Activated CD8-positive, alpha-beta T cell treated with anti-CD3 and anti-CD28 coated beads for 36 hours (primary cell): Measurements from ENCODE around the gene SMU1. TPM values are rescaled to one million over a fixed set of nuclear protein-coding genes. Genes with fewer than 3 reads are reported as not detected.
A peak's percentile ranks its signal among the peaks of the same experiment; 100 is the strongest.

Experiments used
- ATAC-seq: fragments of 200-7000 bp; cut with Tn5 transposase; one replicate; pipeline ENCODE4 v1.10.0; 2021; ENCODE audit warnings: mild to moderate bottlenecking, moderate library complexity
- CTCF ChIA-PET: fragments of 350-600 bp; sonication (Branson Sonifier 250); formaldehyde crosslinking; loops from one replicate; lab custom pipeline; 2021; ENCODE audit warnings: antibody characterized with exemption; lab: Charles Lee
- POLR2A ChIA-PET: fragments of 350-600 bp; sonication (Branson Sonifier 250); formaldehyde crosslinking; loops from one replicate; lab custom pipeline; 2021; ENCODE audit warnings: antibody characterized with exemption; lab: Charles Lee
- DNase-seq: peaks from one replicate; pipeline ENCODE4 v3.0.0-alpha.2; 2020
- H3K27ac Mint-ChIP-seq: one replicate; pipeline ENCODE4 v1.8.0; 2021; ENCODE audit warnings: mild to moderate bottlenecking, mixed read lengths
- H3K27me3 Mint-ChIP-seq: one replicate; pipeline ENCODE4 v1.8.0; 2021; ENCODE audit warnings: mixed read lengths
- H3K36me3 Mint-ChIP-seq: one replicate; pipeline ENCODE4 v1.8.0; 2021; ENCODE audit warnings: low read depth, mixed read lengths
- H3K4me1 Mint-ChIP-seq: one replicate; pipeline ENCODE4 v1.8.0; 2021; ENCODE audit warnings: low read depth, mixed read lengths
- H3K4me3 Mint-ChIP-seq: one replicate; pipeline ENCODE4 v1.8.0; 2021; ENCODE audit warnings: mild to moderate bottlenecking, moderate library complexity, mixed read lengths
- H3K9me3 Mint-ChIP-seq: one replicate; pipeline ENCODE4 v1.8.0; 2021; ENCODE audit warnings: mixed read lengths
- intact Hi-C: fragments of 100-400 bp; cut with micrococcal nuclease; formaldehyde crosslinking; loops from one replicate; pipeline ENCODE4 v1.10.0; 2022
- total RNA-seq, 2 experiments: library from RNA; stranded (reverse); gene quantifications; one replicate each; pipeline ENCODE4 v1.2.3, GENCODE V29; 2021
- TF ChIP-seq, protein P1 (sequence below): fragments of 200-600 bp; IDR thresholded peaks from one replicate; pipeline ENCODE4 v1.8.0; 2022; ENCODE audit warnings: antibody characterized with exemption, mild to moderate bottlenecking

The SMU1 gene
- total RNA-seq, 2 experiments from 2014 or later: 23.8 to 23.9 TPM

GRCh38 chr9:33114746-33115145 lies 38.3 kb upstream of the SMU1 start:
- TF ChIP-seq, protein P1, sequence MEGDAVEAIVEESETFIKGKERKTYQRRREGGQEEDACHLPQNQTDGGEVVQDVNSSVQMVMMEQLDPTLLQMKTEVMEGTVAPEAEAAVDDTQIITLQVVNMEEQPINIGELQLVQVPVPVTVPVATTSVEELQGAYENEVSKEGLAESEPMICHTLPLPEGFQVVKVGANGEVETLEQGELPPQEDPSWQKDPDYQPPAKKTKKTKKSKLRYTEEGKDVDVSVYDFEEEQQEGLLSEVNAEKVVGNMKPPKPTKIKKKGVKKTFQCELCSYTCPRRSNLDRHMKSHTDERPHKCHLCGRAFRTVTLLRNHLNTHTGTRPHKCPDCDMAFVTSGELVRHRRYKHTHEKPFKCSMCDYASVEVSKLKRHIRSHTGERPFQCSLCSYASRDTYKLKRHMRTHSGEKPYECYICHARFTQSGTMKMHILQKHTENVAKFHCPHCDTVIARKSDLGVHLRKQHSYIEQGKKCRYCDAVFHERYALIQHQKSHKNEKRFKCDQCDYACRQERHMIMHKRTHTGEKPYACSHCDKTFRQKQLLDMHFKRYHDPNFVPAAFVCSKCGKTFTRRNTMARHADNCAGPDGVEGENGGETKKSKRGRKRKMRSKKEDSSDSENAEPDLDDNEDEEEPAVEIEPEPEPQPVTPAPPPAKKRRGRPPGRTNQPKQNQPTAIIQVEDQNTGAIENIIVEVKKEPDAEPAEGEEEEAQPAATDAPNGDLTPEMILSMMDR: no peak
- no peak for ATAC-seq
- intact Hi-C loops: loop anchor here (10.0 kb wide), 1 partner anchor 50 kb away; the partner anchor contains the start of gene B4GALT1
- Mint-ChIP-seq H3K27ac (peak overlapping the region; percentile 1), H3K9me3 (no peaks in the 10 kb centered on the region), H3K36me3 (peaks cover 12% of the 10 kb centered on the region), H3K27me3 (no peaks in the 10 kb centered on the region), H3K4me3 (no peak overlapping the region), H3K4me1 (peaks cover 21% of the 10 kb centered on the region)
- CTCF ChIA-PET: interaction anchor here (1.8 kb wide), 1 partner anchor 111 kb away, joined by 4 read pairs; no protein-coding TSS in a partner anchor
- POLR2A ChIA-PET: interaction anchor here (0.6 kb wide), 1 partner anchor 49 kb away, joined by 4 read pairs; no protein-coding TSS in a partner anchor
- no peak for DNase-seq

DNA sequence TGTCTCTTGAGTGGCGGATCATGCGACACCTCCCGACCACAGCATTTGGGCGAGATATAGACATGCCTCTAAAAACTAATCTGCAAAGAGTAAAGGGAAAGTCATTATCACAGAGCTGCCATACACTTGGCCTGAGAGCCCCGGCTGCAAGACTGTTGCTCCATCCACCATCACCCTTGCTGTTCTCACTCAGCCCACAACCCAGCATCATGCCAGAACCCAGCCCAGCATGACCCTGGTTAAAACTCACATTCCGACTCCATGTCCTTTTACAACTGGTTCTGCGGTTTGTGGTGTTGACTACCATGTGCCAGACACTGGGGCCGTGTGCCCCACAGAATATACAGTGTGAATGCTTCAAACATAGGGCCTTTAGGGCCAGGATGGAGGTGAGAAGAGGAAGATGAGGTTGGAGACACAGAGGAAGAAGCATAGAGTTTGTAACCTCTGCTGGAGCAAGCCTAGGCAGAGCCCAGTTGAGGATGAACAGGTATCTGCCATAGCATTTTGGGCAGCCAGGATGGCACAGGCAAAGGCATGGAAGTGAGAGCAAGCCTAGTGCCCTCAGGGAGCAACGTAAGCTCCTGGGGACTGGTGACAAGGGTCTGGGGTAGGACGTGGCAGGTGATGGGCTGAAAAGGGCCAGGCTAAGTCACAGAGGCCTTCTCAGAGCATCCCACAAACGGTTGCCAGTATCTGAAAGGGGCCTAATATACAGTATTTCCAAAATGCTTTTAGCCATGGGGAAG lies 37.5 kb upstream of the SMU1 start:
- intact Hi-C loops: loop anchor here (10.0 kb wide), 1 partner anchor 51 kb away; the partner anchor contains the start of gene B4GALT1
- DNase-seq (no peak), ATAC-seq (no peak)
- ChIA-PET POLR2A (no interaction called here), CTCF (interaction anchor here (1.8 kb wide), 1 partner anchor 112 kb away, joined by 4 read pairs; no protein-coding TSS in a partner anchor)
- H3K4me1 Mint-ChIP-seq: peaks cover 21% of the 10 kb centered on the region
- no peaks in the 10 kb centered on the region for H3K27me3 Mint-ChIP-seq
- TF ChIP-seq, protein P1: no peak
- H3K27ac Mint-ChIP-seq: peak overlapping the region; percentile 7
- no peaks in the 10 kb centered on the region for H3K9me3 Mint-ChIP-seq
- H3K36me3 Mint-ChIP-seq: peaks cover 8% of the 10 kb centered on the region
- no peak overlapping the region for H3K4me3 Mint-ChIP-seq

GRCh38 chr9:33112094-33112493 lies 35.6 kb upstream of the SMU1 start:
- intact Hi-C loops: loop anchor here (10.0 kb wide), 1 partner anchor 53 kb away; the partner anchor contains the start of gene B4GALT1
- no peaks in the 10 kb centered on the region for H3K27me3 Mint-ChIP-seq
- H3K36me3 Mint-ChIP-seq: peaks cover 7% of the 10 kb centered on the region
- H3K4me3 Mint-ChIP-seq: no peak overlapping the region
- TF ChIP-seq, protein P1: no peak
- no peak for DNase-seq
- no peak for ATAC-seq
- ChIA-PET POLR2A (no interaction called here), CTCF (no interaction called here)
- H3K9me3 Mint-ChIP-seq: no peaks in the 10 kb centered on the region
- peaks cover 15% of the 10 kb centered on the region for H3K4me1 Mint-ChIP-seq
- peak overlapping the region; percentile 37 for H3K27ac Mint-ChIP-seq

- Mint-ChIP-seq H3K27me3 (no peaks in the 10 kb centered on the region), H3K9me3 (no peaks in the 10 kb centered on the region), H3K36me3 (peaks cover 7% of the 10 kb centered on the region), H3K4me3 (no peak overlapping the region), H3K4me1 (peaks cover 12% of the 10 kb centered on the region), H3K27ac (peak overlapping the region; percentile 37)
- ChIA-PET POLR2A (no interaction called here), CTCF (no interaction called here)
- no peak for ATAC-seq
- TF ChIP-seq, protein P1: no peak
- no peak for DNase-seq
- intact Hi-C loops: loop anchor here (10.0 kb wide), 1 partner anchor 53 kb away; the partner anchor contains the start of gene B4GALT1
Observed at GRCh38 chr9:33111631-33112030, 35.2 kb upstream of the SMU1 start.

GRCh38 chr9:33110686-33111085 lies 34.2 kb upstream of the SMU1 start:
- no peaks in the 10 kb centered on the region for H3K27me3 Mint-ChIP-seq
- no peak for DNase-seq
- peaks cover 5% of the 10 kb centered on the region for H3K36me3 Mint-ChIP-seq
- POLR2A ChIA-PET: no interaction called here
- H3K9me3 Mint-ChIP-seq: no peaks in the 10 kb centered on the region
- H3K27ac Mint-ChIP-seq: no peak overlapping the region
- CTCF ChIA-PET: no interaction called here
- H3K4me1 Mint-ChIP-seq: peaks cover 10% of the 10 kb centered on the region
- ATAC-seq: no peak
- TF ChIP-seq, protein P1: no peak
- no peak overlapping the region for H3K4me3 Mint-ChIP-seq
- intact Hi-C loops: loop anchor here (10.0 kb wide), 1 partner anchor 54 kb away; the partner anchor contains the start of gene B4GALT1
